Loucy (cell line): ENCODE data around the gene VTI1B.

ENCODE experiments used
- EZH2phosphoT487 ChIP-seq: fragments of 200-600 bp; IDR thresholded peaks from 2 replicates; pipeline ENCODE4 v1.6.1; 2018; ENCODE audit warnings: antibody characterized with exemption, mild to moderate bottlenecking, moderate library complexity, borderline replicate concordance
- TF ChIP-seq, protein P1 (sequence below): fragments of 200-600 bp; sonication (generic); conservative IDR thresholded peaks from 2 replicates; pipeline ENCODE4 v1.5.1; 2014; ENCODE audit warnings: mild to moderate bottlenecking, antibody characterized with exemption, low read length

DNA sequence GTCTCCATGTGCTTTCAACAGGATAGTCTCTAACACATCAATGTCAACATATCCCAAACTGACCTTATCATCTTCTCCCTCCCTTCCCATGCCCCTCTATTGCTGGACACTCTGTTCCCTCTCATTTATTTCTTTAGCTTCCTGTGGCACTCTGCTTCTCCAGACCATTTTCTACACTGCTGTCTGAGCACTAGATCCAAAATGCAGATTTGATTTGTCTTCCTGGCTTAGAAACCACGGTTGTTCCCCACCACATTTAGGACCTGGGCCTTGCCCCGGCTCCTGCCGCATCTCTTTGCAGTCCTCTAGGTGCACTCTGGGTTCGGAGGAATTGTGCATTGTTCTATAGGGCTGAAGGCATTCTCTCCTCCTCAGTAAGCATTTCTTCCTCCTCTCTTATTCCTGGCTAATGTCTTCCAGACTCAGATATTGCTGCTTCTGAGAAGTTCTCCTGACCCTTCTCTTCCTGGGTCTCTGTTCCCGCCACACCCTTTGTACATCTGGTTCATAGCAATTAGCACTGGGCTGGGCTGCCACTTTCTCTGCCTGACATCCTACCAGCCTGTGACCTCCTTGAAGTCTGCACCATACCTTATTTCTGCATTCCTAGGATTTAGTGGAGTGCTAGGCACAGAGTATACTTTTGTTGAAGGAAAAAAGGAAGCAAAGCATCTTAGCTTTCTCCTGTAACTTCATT lies 40.8 kb downstream of the VTI1B start:
- TF ChIP-seq, protein P1, sequence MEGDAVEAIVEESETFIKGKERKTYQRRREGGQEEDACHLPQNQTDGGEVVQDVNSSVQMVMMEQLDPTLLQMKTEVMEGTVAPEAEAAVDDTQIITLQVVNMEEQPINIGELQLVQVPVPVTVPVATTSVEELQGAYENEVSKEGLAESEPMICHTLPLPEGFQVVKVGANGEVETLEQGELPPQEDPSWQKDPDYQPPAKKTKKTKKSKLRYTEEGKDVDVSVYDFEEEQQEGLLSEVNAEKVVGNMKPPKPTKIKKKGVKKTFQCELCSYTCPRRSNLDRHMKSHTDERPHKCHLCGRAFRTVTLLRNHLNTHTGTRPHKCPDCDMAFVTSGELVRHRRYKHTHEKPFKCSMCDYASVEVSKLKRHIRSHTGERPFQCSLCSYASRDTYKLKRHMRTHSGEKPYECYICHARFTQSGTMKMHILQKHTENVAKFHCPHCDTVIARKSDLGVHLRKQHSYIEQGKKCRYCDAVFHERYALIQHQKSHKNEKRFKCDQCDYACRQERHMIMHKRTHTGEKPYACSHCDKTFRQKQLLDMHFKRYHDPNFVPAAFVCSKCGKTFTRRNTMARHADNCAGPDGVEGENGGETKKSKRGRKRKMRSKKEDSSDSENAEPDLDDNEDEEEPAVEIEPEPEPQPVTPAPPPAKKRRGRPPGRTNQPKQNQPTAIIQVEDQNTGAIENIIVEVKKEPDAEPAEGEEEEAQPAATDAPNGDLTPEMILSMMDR = no peak
- TF ChIP-seq EZH2phosphoT487 = no peak
